Measurements from ENCODE around the gene ABT1. TPM values are rescaled to one million over a fixed set of nuclear protein-coding genes. Genes with fewer than 3 reads are reported as not detected.

Gene ABT1
- total and polyA plus RNA-seq, 2 of the 8 experiments (the other 6 are each of a cell fraction or from before 2014, with no cell fraction given), result 20.5 to 30.7 TPM

- TF ChIP-seq SIRT6 (IDR thresholded peaks at IDR 0.05; ENCODE audit: low read length) (no peak), CHD2 (IDR thresholded peaks at IDR 0.05; ENCODE audit: low read length) (no peak), KDM5A (IDR thresholded peaks at IDR 0.05; ENCODE audit: low read length) (no peak), YY1 (IDR thresholded peaks at IDR 0.05; ENCODE audit: low read depth, low read length) (peak; percentile 89), ATF3 (IDR thresholded peaks at IDR 0.05; ENCODE audit: insufficient read depth, low read depth, low read length) (no peak), POU5F1 (IDR thresholded peaks at IDR 0.05; ENCODE audit: low read depth, low read length) (no peak), EZH2 (IDR thresholded peaks at IDR 0.05; ENCODE audit: low read depth, low read length, severe bottlenecking) (no peak), POLR2AphosphoS5 (IDR thresholded peaks at IDR 0.05; ENCODE audit: low read depth, low read length) (no peak; the same call in 1 of the 2 replicates), KDM1A (IDR thresholded peaks at IDR 0.05; ENCODE audit: borderline replicate concordance, low read length) (peak; percentile 31; the same call in 1 of the 2 replicates), CREB1 (IDR thresholded peaks at IDR 0.05) (peak; percentile 41; the same call in 1 of the 2 replicates), ASH2L (IDR thresholded peaks at IDR 0.05; ENCODE audit: low read length) (peak; percentile 59), MAFK (IDR thresholded peaks at IDR 0.05; ENCODE audit: low read depth, low read length) (no peak), SP2 (IDR thresholded peaks at IDR 0.05; ENCODE audit: low read length) (no peak), BRCA1 (IDR thresholded peaks at IDR 0.05; ENCODE audit: low read depth, low read length) (no peak), RNF2 (IDR thresholded peaks at IDR 0.05; ENCODE audit: borderline replicate concordance, low read depth, low read length, missing control alignments, poor library complexity, severe bottlenecking) (no peak), CBX5 (IDR thresholded peaks at IDR 0.05; ENCODE audit: low read depth, low read length) (no peak), TAF1 (IDR thresholded peaks at IDR 0.05; ENCODE audit: low read depth, low read length) (peak; percentile 67), GABPA (IDR thresholded peaks at IDR 0.05; ENCODE audit: borderline replicate concordance, insufficient read depth, low read length) (no peak), SAP30 (IDR thresholded peaks at IDR 0.05; ENCODE audit: insufficient read depth, insufficient replicate concordance, low read length) (peak; percentile 47), HDAC2 (IDR thresholded peaks at IDR 0.05; ENCODE audit: borderline replicate concordance in 1 of 2, low read depth in 2 of 2, low read length in 2 of 2) (0 out of 4 replicates have a peak, but pooled peaks of 1 of the 2 experiments have one; percentile 35), CEBPB (IDR thresholded peaks at IDR 0.05; ENCODE audit: low read depth, low read length) (no peak), RFX5 (IDR thresholded peaks at IDR 0.05; ENCODE audit: borderline replicate concordance, low read depth, low read length) (no peak; the same call in 1 of the 2 replicates), TBP (IDR thresholded peaks at IDR 0.05; ENCODE audit: low read depth, low read length) (peak; percentile 85), EP300 (IDR thresholded peaks at IDR 0.05; ENCODE audit: borderline replicate concordance in 1 of 2, low read depth in 2 of 2, low read length in 2 of 2) (no peak)
These were observed 46.3 kb upstream of the ABT1 start (continued) for GRCh38 chr6:26550250-26550993.
